ENCODE data around the gene RHOB. TPM values are rescaled to one million over a fixed set of nuclear protein-coding genes. Genes with fewer than 3 reads are reported as not detected.

The RHOB gene
- total RNA-seq, 4 donors from 2014 or later = 1,174 to 1,482 (median 1,322) TPM

DNA sequence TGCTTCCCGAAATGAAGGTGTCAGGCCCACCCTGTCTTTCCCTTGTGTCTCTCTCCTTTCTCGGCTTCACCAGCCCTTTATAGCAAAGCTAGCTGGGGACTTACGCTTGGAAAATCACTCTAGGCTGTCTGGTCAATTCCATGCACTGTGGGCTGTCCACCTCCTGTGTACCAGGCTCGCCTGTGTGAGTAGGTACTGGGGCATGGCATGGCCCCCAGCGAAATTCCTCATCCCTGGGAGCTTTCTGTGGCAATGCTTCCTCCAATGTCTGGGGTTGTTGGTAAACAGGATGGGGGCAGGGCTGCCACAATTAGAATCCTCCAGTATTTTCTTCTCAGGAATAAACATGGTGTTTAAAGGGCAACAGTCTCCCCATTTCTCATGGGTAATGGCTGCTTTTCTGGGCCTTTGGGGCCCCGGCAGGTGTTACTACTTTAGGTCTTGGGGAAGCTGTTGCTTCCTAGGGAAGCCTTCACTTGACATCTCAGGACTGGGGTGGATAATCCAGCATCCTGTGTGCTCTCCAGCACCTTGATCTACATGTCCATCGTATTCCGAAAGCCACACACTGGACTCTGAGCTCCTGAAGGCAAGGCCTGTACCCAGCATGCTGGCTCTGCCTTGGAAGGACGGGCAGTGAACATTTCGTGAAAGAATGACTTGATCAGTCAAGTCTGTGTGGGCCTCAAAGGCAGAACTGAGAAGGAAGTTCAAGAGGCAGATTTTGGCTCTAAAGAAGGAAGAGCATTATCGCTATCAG is 21.1 kb downstream of the RHOB start:
- Histone ChIP-seq H3K36me3 (no peaks in the 10 kb centered on the region), H3K9me3 (no peaks in the 10 kb centered on the region), H3K27ac (no peak overlapping the region), H3K27me3 (no peaks in the 10 kb centered on the region), H3K4me3 (no peak overlapping the region), H3K4me1 (peaks cover 0 to 7% (median 4%) of the 10 kb centered on the region in 3 donors)
- TF ChIP-seq, protein P1, sequence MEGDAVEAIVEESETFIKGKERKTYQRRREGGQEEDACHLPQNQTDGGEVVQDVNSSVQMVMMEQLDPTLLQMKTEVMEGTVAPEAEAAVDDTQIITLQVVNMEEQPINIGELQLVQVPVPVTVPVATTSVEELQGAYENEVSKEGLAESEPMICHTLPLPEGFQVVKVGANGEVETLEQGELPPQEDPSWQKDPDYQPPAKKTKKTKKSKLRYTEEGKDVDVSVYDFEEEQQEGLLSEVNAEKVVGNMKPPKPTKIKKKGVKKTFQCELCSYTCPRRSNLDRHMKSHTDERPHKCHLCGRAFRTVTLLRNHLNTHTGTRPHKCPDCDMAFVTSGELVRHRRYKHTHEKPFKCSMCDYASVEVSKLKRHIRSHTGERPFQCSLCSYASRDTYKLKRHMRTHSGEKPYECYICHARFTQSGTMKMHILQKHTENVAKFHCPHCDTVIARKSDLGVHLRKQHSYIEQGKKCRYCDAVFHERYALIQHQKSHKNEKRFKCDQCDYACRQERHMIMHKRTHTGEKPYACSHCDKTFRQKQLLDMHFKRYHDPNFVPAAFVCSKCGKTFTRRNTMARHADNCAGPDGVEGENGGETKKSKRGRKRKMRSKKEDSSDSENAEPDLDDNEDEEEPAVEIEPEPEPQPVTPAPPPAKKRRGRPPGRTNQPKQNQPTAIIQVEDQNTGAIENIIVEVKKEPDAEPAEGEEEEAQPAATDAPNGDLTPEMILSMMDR (IDR thresholded peaks at IDR 0.05) = no peak
- TF ChIP-seq POLR2A (IDR thresholded peaks at IDR 0.05) = no peak
- WGBS, 2 donors (ENCODE audit: low coverage in 1 of 2) = 95 to 100% methylated on average over 3 to 9 of the region's 11 CpGs
- ATAC-seq = no peak

DNA sequence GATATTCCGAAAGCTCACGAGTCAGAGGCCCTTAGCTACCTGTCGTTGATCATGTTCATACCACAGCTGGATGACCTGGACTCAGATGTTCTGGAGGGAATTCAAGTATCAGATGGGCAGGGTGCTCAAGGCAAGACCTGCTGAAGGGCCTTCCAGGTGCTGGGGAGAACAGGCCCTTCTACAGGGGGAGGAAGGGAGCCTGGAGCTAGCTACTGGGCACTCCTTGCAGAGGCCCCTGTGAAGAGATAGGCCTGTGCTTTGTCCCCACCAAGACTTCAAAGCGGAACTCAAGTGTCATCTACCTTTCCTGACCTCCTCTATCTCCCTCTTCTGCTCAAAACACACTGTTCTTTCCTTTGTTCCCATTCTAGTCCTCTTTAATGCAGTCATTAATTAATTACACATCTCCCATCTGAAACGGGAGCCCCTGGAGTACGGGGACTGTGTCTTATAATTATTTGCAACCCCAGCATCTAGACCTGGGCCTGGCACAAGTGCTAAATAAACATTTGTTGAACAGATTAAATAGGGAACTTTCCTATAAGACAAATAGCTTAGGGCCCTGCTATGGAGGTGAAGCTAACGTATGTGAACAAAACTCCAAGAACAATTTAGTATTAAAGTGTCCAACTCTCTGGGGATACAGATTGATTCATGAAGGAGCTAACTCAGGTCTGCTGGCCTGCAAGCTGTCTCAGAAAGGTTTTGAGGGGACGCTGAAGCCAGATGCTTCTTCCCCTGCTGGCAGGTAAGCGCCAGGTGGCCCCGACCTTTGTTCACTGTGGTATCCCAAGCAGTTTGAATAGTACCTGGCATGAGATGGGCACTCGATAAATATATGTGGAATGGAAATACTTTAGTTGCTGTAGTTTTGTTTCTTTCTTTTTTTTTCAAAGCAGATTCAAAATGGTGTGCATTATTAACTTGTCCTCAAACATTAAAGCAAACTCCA is 22.0 kb downstream of the RHOB start:
- Histone ChIP-seq H3K4me3 (no peak overlapping the region), H3K27ac (no peak overlapping the region), H3K27me3 (no peaks in the 10 kb centered on the region), H3K9me3 (no peaks in the 10 kb centered on the region), H3K36me3 (no peaks in the 10 kb centered on the region), H3K4me1 (peaks cover 0 to 7% (median 4%) of the 10 kb centered on the region in 3 donors)
- TF ChIP-seq, protein P1 (IDR thresholded peaks at IDR 0.05) = no peak
- TF ChIP-seq POLR2AphosphoS5 (IDR thresholded peaks at IDR 0.05) = no peak
- 94% methylated on average over 6 to 10 of the region's 11 CpGs for WGBS, 2 donors (ENCODE audit: low coverage in 1 of 2)
- ATAC-seq = no peak

DNA sequence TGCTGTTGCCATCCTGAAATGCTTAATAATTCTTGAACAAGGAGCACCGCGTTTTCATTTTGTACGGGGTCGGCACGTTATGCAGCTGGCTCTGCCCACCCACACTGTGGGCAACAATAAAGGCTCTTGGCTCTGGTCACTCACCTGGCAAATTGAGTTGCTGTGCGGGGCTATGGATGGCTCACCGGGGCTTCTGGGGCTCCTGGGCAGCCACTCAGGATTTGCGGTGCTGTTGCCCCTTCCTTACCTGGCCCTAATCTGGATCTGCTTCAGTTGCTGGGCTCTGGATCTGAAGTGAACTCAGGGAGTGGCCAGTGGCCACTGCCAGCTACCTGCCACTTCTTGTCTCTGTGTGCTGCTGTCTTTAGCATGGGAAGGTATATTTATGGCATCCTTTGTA is 22.7 kb downstream of the RHOB start:
- H3K27ac ChIP-seq = no peak overlapping the region
- TF ChIP-seq EP300 (IDR thresholded peaks at IDR 0.05) = no peak
- no peak for TF ChIP-seq POLR2AphosphoS5 (IDR thresholded peaks at IDR 0.05)
- TF ChIP-seq, protein P1 (IDR thresholded peaks at IDR 0.05) = no peak
- TF ChIP-seq POLR2A (IDR thresholded peaks at IDR 0.05) = no peak
- 96% methylated on average over 6 of the region's 8 CpGs for WGBS, 2 donors (ENCODE audit: low coverage in 1 of 2)
- peaks cover 0 to 7% (median 4%) of the 10 kb centered on the region in 3 donors for H3K4me1 ChIP-seq
- no peaks in the 10 kb centered on the region for H3K9me3 ChIP-seq
- ATAC-seq = no peak
- no peak overlapping the region for H3K4me3 ChIP-seq
- H3K27me3 ChIP-seq = no peaks in the 10 kb centered on the region
- no peaks in the 10 kb centered on the region for H3K36me3 ChIP-seq

DNA sequence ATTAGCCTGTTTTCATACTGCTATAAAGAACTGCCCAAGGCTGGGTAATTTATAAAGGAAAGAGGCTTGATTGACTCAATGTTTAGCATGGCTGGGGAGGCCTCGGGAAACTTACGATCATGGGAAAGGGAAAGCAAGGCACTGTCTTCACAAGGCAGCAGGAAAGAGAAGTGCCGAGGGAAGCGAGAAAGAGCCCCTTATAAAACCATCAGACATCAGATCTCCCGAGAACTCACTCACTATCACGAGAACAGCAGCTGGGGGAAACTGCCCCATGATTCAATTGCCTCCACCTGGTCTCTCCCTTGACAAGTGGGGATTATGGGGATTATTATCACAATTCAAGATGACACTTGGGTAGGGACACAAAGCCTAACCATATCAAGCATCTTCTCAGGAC is 23.3 kb downstream of the RHOB start:
- H3K27me3 ChIP-seq = no peaks in the 10 kb centered on the region
- H3K4me3 ChIP-seq = no peak overlapping the region
- no peak for ATAC-seq
- WGBS, 2 donors (ENCODE audit: low coverage in 1 of 2) = 91 to 100% methylated on average over 5 to 6 of the region's 6 CpGs
- H3K36me3 ChIP-seq = no peaks in the 10 kb centered on the region
- no peak overlapping the region for H3K27ac ChIP-seq
- H3K4me1 ChIP-seq = peaks cover 0 to 7% (median 4%) of the 10 kb centered on the region in 3 donors
- H3K9me3 ChIP-seq = no peaks in the 10 kb centered on the region
- TF ChIP-seq EP300 (IDR thresholded peaks at IDR 0.05) = no peak

DNA sequence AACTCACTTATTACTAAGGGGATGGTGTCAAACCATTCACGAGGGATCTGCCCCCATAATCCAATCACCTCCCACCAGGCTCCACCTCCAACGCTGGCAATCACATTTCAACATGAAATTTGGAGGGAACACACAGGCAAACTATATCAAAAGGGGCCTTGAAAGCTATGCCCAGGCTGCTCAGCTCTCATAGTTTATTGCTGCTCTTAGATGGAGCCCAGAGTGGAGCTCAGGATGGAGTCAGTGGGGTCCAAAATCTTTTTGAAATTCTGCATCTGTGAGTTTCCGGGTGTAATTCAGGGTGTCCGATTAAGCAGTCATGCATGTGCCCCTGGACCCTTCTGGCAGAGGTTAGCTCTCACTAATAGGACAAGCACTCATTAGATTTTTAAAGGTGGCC is 24.3 kb downstream of the RHOB start:
- no peak overlapping the region for H3K4me3 ChIP-seq
- ATAC-seq = no peak
- H3K27me3 ChIP-seq = no peaks in the 10 kb centered on the region
- no peak for TF ChIP-seq POLR2A (IDR thresholded peaks at IDR 0.05)
- H3K9me3 ChIP-seq = no peaks in the 10 kb centered on the region
- H3K27ac ChIP-seq = no peak overlapping the region
- peaks cover 0 to 4% (median 4%) of the 10 kb centered on the region in 3 donors for H3K4me1 ChIP-seq
- H3K36me3 ChIP-seq = no peaks in the 10 kb centered on the region
- WGBS, 2 donors (ENCODE audit: low coverage in 1 of 2) = 79 to 100% methylated on average over 3 to 4 of the region's 4 CpGs
